H9 (cell line): ENCODE measurements around the gene UBE2D2. TPM values are rescaled to one million over a fixed set of nuclear protein-coding genes. Genes with fewer than 3 reads are reported as not detected.
A peak's percentile ranks its signal among the peaks of the same experiment; 100 is the strongest.
"Not testable (repeated sequence)": the region's sequence is repeated elsewhere in the genome, so short reads cannot be mapped to it uniquely, and the experiment has no call there.

Experiments used
- DNase-seq: peaks from one replicate; pipeline ENCODE4 v3.0.0-alpha.2; 2017
- H2AFZ ChIP-seq: one replicate; pipeline ENCODE4 v1.6.1; 2013; ENCODE audit warnings: mild to moderate bottlenecking, low read length, control low read depth, moderate library complexity
- H2AK5ac ChIP-seq: 2 replicates; pipeline ENCODE4 v1.6.1; 2013; ENCODE audit warnings: low read length, control low read depth, mixed read lengths; ENCODE audit not compliant: insufficient read length
- H2BK120ac ChIP-seq: one replicate; pipeline ENCODE4 v1.6.1; 2013; ENCODE audit warnings: low read depth, mild to moderate bottlenecking, low read length, control low read depth, inconsistent platforms; ENCODE audit not compliant: poor library complexity, severe bottlenecking
- H2BK12ac ChIP-seq: 2 replicates; pipeline ENCODE4 v1.6.1; 2013; ENCODE audit warnings: low read length, control low read depth, mixed read lengths, low read depth; ENCODE audit not compliant: insufficient read length
- H2BK15ac ChIP-seq: 2 replicates; pipeline ENCODE4 v1.6.1; 2013; ENCODE audit warnings: low read depth, low read length, control low read depth
- H2BK20ac ChIP-seq: one replicate; pipeline ENCODE4 v1.6.1; 2013; ENCODE audit warnings: low read depth, mild to moderate bottlenecking, low read length, control low read depth, inconsistent platforms; ENCODE audit not compliant: poor library complexity, severe bottlenecking
- H2BK5ac ChIP-seq: 2 replicates; pipeline ENCODE4 v1.6.1; 2013; ENCODE audit warnings: low read length, control low read depth, mixed read lengths; ENCODE audit not compliant: insufficient read length
- H3K14ac ChIP-seq: 2 replicates; pipeline ENCODE4 v1.6.1; 2013; ENCODE audit warnings: low read length, control low read depth; ENCODE audit not compliant: insufficient read depth
- H3K18ac ChIP-seq: 2 replicates; pipeline ENCODE4 v1.6.1; 2013; ENCODE audit warnings: low read depth, mild to moderate bottlenecking, mixed read lengths, low read length, control low read depth; ENCODE audit not compliant: insufficient read length
- H3K23ac ChIP-seq: 2 replicates; pipeline ENCODE4 v1.6.1; 2013; ENCODE audit warnings: low read length, control low read depth, mixed read lengths, low read depth; ENCODE audit not compliant: insufficient read length
- H3K23me2 ChIP-seq: 2 replicates; pipeline ENCODE4 v1.6.1; 2013; ENCODE audit warnings: low read depth, mild to moderate bottlenecking, mixed read lengths, low read length, control low read depth; ENCODE audit not compliant: insufficient read length, poor library complexity, severe bottlenecking
- H3K27ac ChIP-seq: 2 replicates; pipeline ENCODE4 v1.5.1; 2013; ENCODE audit warnings: low read length, control low read depth, mixed read lengths, low read depth; ENCODE audit not compliant: insufficient read length
- H3K27me3 ChIP-seq: 2 replicates; pipeline ENCODE4 v1.6.1; 2013; ENCODE audit warnings: low read length, control low read depth, inconsistent platforms; ENCODE audit not compliant: insufficient read depth
- H3K4ac ChIP-seq: 2 replicates; pipeline ENCODE4 v1.6.1; 2013; ENCODE audit warnings: low read depth, mild to moderate bottlenecking, control low read depth, inconsistent platforms, low read length, moderate library complexity
- H3K4me1 ChIP-seq: 2 replicates; pipeline ENCODE4 v1.6.1; 2013; ENCODE audit warnings: low read length, control low read depth, inconsistent platforms; ENCODE audit not compliant: insufficient read depth
- H3K4me2 ChIP-seq: 2 replicates; pipeline ENCODE4 v1.6.1; 2013; ENCODE audit warnings: low read length, control low read depth, mixed read lengths; ENCODE audit not compliant: insufficient read length, insufficient read depth
- H3K56ac ChIP-seq: 2 replicates; pipeline ENCODE4 v1.6.1; 2013; ENCODE audit warnings: low read depth, mild to moderate bottlenecking, mixed read lengths, low read length, control low read depth; ENCODE audit not compliant: insufficient read length
- H3K79me1 ChIP-seq: 2 replicates; pipeline ENCODE4 v1.6.1; 2013; ENCODE audit warnings: low read depth, mild to moderate bottlenecking, moderate library complexity, low read length, control low read depth, inconsistent platforms; ENCODE audit not compliant: insufficient read depth, poor library complexity, severe bottlenecking
- H3K79me2 ChIP-seq: 2 replicates; pipeline ENCODE4 v1.6.1; 2013; ENCODE audit warnings: low read length, control low read depth, inconsistent platforms; ENCODE audit not compliant: insufficient read depth
- H3K9ac ChIP-seq: 2 replicates; pipeline ENCODE4 v1.6.1; 2013; ENCODE audit warnings: low read length, control low read depth, mixed read lengths; ENCODE audit not compliant: insufficient read length; ENCODE audit errors: extremely low read depth
- H3K9me3 ChIP-seq: one replicate; pipeline ENCODE4 v1.6.1; 2013; ENCODE audit warnings: low read depth, low read length, inconsistent platforms; ENCODE audit not compliant: control insufficient read depth
- H3T11ph ChIP-seq: one replicate; pipeline ENCODE4 v1.6.1; 2013; ENCODE audit warnings: mild to moderate bottlenecking, low read length, control low read depth, inconsistent platforms
- H4K20me1 ChIP-seq: one replicate; pipeline ENCODE4 v1.6.1; 2013; ENCODE audit not compliant: control insufficient read depth, insufficient read length, insufficient read depth
- H4K5ac ChIP-seq: 2 replicates; pipeline ENCODE4 v1.6.1; 2013; ENCODE audit warnings: low read depth, mild to moderate bottlenecking, mixed read lengths, low read length, control low read depth; ENCODE audit not compliant: insufficient read length
- H4K8ac ChIP-seq: replicated peaks from 2 replicates; pipeline ENCODE4 v1.6.1; 2013; ENCODE audit warnings: low read length, control low read depth, mixed read lengths, low read depth; ENCODE audit not compliant: insufficient read length
- H4K91ac ChIP-seq: 2 replicates; pipeline ENCODE4 v1.6.1; 2013; ENCODE audit warnings: low read depth, mild to moderate bottlenecking, moderate library complexity, mixed read lengths, low read length, control low read depth; ENCODE audit not compliant: insufficient read length
- H3K27ac Mint-ChIP-seq, 3 experiments: 2 replicates in 2 of 3; 3 replicates in 1 of 3; pipeline ENCODE4 v1.8.0; 2020 to 2021; ENCODE audit warnings: mixed read lengths in 3 of 3, mild to moderate bottlenecking in 1 of 3, moderate library complexity in 1 of 3
- H3K27me3 Mint-ChIP-seq: 2 replicates; pipeline ENCODE4 v1.8.0; 2021; ENCODE audit warnings: low read depth, mild to moderate bottlenecking, moderate library complexity, mixed read lengths
- H3K36me3 Mint-ChIP-seq, 3 experiments: 2 replicates in 2 of 3; 3 replicates in 1 of 3; pipeline ENCODE4 v1.8.0; 2020 to 2021; ENCODE audit warnings: low read depth in 3 of 3, mixed read lengths in 3 of 3; ENCODE audit not compliant: insufficient read depth in 1 of 3
- H3K4me1 Mint-ChIP-seq, 2 experiments: 2 replicates each; pipeline ENCODE4 v1.8.0; 2020; ENCODE audit warnings: mixed read lengths in 2 of 2
- H3K4me3 Mint-ChIP-seq, 2 experiments: 2 replicates in 1 of 2; 3 replicates in 1 of 2; pipeline ENCODE4 v1.8.0; 2020 to 2021; ENCODE audit warnings: mild to moderate bottlenecking in 2 of 2, mixed read lengths in 2 of 2, moderate library complexity in 1 of 2
- H3K9me3 Mint-ChIP-seq, 2 experiments: 2 replicates in 1 of 2; 3 replicates in 1 of 2; pipeline ENCODE4 v1.8.0; 2020; ENCODE audit warnings: mild to moderate bottlenecking in 2 of 2, mixed read lengths in 2 of 2, moderate library complexity in 1 of 2
- WGBS: extraction: QIAGEN DNeasy Blood & Tissue Kit; methylation state at CpG from one replicate; pipeline ENCODE4 v1.1.7; 2013; ENCODE audit warnings: missing lambda C conversion rate, low lambda C conversion rate, mixed read lengths; ENCODE audit not compliant: insufficient read length; ENCODE audit errors: extremely low coverage; 5-methylcytosine and 5-hydroxymethylcytosine counted together
- total RNA-seq: library from RNA; stranded (reverse); gene quantifications from 2 replicates; pipeline ENCODE4 v1.2.1, GENCODE V29; 2021
- TF ChIP-seq, protein P1 (sequence below): fragments of 200-600 bp; sonication (generic); conservative IDR thresholded peaks from 3 replicates; pipeline ENCODE4 v1.8.0; 2021; ENCODE audit warnings: antibody characterized with exemption, mild to moderate bottlenecking

The UBE2D2 gene
- total RNA-seq, 1 experiment from 2014 or later: 236 TPM

DNA sequence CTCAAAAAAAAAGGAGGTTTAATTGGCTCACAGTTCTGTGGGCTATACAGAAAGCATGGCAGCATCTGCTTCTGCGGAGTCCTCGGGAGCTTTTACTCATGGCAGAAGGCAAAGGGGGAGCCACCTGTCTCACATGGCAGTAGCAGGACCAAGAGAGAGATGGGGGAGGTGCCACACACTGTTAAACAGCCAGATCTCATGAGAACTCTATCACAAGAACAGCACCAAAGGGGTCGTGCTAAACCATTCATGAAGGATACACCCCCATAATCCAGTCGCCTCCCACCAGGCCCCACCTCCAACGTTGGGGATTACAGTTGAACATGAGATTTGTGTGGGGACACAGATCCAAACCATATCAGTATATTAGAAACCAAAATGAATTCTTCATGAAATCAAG is 58.7 kb downstream of the UBE2D2 start:
- H3K27ac ChIP-seq: no peak overlapping the region
- no peaks in the 10 kb centered on the region for H3K79me1 ChIP-seq
- no peak overlapping the region for H3K18ac ChIP-seq
- no peak overlapping the region for H2BK5ac ChIP-seq
- no peak overlapping the region for H4K5ac ChIP-seq
- no CpG with 5 or more reads among the region's 5 CpGs for WGBS
- peak overlapping the region in 1 of 3 experiments; percentile 58; a peak in 2 of 7 replicates for H3K27ac Mint-ChIP-seq
- no peaks in the 10 kb centered on the region for H3K79me2 ChIP-seq
- no peaks in the 10 kb centered on the region for H3K27me3 ChIP-seq
- H3K9me3 ChIP-seq: no peaks in the 10 kb centered on the region
- no peak overlapping the region for H3K9ac ChIP-seq
- no peaks in the 10 kb centered on the region for H3K23me2 ChIP-seq
- H3K4me2 ChIP-seq: no peak overlapping the region
- H2AFZ ChIP-seq: no peak overlapping the region
- no peaks in the 10 kb centered on the region for H3K4me1 ChIP-seq
- no peaks in the 10 kb centered on the region for H3K9me3 Mint-ChIP-seq
- no peak overlapping the region for H4K91ac ChIP-seq
- no peak overlapping the region for H2AK5ac ChIP-seq
- H4K8ac ChIP-seq: no peak overlapping the region
- H3K36me3 Mint-ChIP-seq: peaks cover 34 to 76% (median 71%) of the 10 kb centered on the region in 3 experiments
- no peaks in the 10 kb centered on the region for H3K4me1 Mint-ChIP-seq
- no peak overlapping the region for H3K56ac ChIP-seq
- H2BK120ac ChIP-seq: no peak overlapping the region
- H4K20me1 ChIP-seq: no peaks in the 10 kb centered on the region
- no peak overlapping the region for H3K4me3 Mint-ChIP-seq
- H3T11ph ChIP-seq: no peak overlapping the region
- H2BK15ac ChIP-seq: no peak overlapping the region
- H3K4ac ChIP-seq: no peak overlapping the region
- DNase-seq: no peak
- no peak overlapping the region for H3K23ac ChIP-seq
- TF ChIP-seq, protein P1, sequence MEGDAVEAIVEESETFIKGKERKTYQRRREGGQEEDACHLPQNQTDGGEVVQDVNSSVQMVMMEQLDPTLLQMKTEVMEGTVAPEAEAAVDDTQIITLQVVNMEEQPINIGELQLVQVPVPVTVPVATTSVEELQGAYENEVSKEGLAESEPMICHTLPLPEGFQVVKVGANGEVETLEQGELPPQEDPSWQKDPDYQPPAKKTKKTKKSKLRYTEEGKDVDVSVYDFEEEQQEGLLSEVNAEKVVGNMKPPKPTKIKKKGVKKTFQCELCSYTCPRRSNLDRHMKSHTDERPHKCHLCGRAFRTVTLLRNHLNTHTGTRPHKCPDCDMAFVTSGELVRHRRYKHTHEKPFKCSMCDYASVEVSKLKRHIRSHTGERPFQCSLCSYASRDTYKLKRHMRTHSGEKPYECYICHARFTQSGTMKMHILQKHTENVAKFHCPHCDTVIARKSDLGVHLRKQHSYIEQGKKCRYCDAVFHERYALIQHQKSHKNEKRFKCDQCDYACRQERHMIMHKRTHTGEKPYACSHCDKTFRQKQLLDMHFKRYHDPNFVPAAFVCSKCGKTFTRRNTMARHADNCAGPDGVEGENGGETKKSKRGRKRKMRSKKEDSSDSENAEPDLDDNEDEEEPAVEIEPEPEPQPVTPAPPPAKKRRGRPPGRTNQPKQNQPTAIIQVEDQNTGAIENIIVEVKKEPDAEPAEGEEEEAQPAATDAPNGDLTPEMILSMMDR: no peak
- H3K27me3 Mint-ChIP-seq: no peaks in the 10 kb centered on the region; the same call in 1 of the 2 replicates
- H2BK20ac ChIP-seq: no peak overlapping the region
- no peak overlapping the region for H2BK12ac ChIP-seq
- H3K14ac ChIP-seq: no peak overlapping the region

DNA sequence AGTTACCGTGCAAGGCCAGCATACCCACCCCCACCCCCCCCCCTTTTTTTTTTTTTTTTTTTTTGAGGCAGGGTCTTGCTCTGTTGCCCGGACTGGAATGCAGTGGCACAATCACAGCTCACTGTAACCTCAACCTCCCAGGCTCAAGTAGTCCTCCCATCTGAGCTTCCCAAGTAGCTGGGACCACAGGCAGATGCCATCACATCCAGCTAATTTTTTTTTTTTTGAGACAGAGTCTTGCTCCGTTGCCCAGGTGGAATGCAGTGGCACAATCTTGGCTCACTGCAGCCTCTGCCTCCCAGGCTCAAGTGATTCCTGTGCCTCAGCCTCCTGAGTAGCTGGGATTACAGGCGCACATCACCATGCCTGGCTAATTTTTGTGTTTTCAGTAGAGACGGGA is 64.3 kb downstream of the UBE2D2 start:
- H4K91ac ChIP-seq, H4K8ac ChIP-seq, H3K4me1 ChIP-seq, H3K18ac ChIP-seq, H2AFZ ChIP-seq, H3K27ac ChIP-seq, H3K9ac ChIP-seq, H3K23ac ChIP-seq, H3K27me3 Mint-ChIP-seq, DNase-seq, H3K4me2 ChIP-seq, H3K27ac Mint-ChIP-seq, H3K79me1 ChIP-seq, H2AK5ac ChIP-seq, H3K14ac ChIP-seq, H3K4me1 Mint-ChIP-seq, H3K23me2 ChIP-seq, H3T11ph ChIP-seq, H3K79me2 ChIP-seq, H3K4me3 Mint-ChIP-seq, H3K9me3 Mint-ChIP-seq, H2BK12ac ChIP-seq, H3K27me3 ChIP-seq, H3K56ac ChIP-seq, H3K9me3 ChIP-seq, H2BK5ac ChIP-seq, H2BK120ac ChIP-seq, H4K20me1 ChIP-seq, H2BK20ac ChIP-seq, H3K4ac ChIP-seq, H2BK15ac ChIP-seq, H4K5ac ChIP-seq: not testable (repeated sequence)
- peaks cover 33 to 84% (median 69%) of the 10 kb centered on the region in 3 experiments for H3K36me3 Mint-ChIP-seq
- no CpG with 5 or more reads among the region's 5 CpGs for WGBS
